ENCODE results near the gene CPEB1. TPM values are rescaled to one million over a fixed set of nuclear protein-coding genes. Genes with fewer than 3 reads are reported as not detected.

CPEB1 gene
- total RNA-seq = 1 to 10 TPM; 1.5 to 3.3 TPM

- Histone ChIP-seq H3K36me3 (no peaks in the 10 kb centered on the region), H3K9me3 (no peaks in the 10 kb centered on the region), H3K4me3 (peak within 1 kb of the TSS; percentile 39 to 62), H3K27me3 (peaks cover 6 to 8% of the 10 kb centered on the region in 2 donors), H3K4me1 (peaks cover 0 to 23% of the 10 kb centered on the region in 2 donors), H3K27ac (peak within 1 kb of the TSS; percentile 32 to 51)
- TF ChIP-seq CTCF (IDR thresholded peaks at IDR 0.05) = peak in 1 of 2 donors; percentile 21
- DNase-seq (ENCODE audit: low spot score) = no peak
These were observed at the start of gene CPEB1 for GRCh38 chr15:82647045-82647834. Gene CPEB1, minus strand, starts transcription at chr15:82647363. Its CDS starts 18,904 bp downstream, at chr15:82628459.

- Histone ChIP-seq H3K27me3 (no peaks in the 10 kb centered on the region), H3K27ac (no peak overlapping the region), H3K4me1 (no peaks in the 10 kb centered on the region), H3K4me3 (no peak overlapping the region), H3K36me3 (no peaks in the 10 kb centered on the region), H3K9me3 (no peaks in the 10 kb centered on the region)
- no peak for TF ChIP-seq CTCF (IDR thresholded peaks at IDR 0.05)
- no peak for DNase-seq (ENCODE audit: low spot score)
These were observed 45.0 kb upstream of the CPEB1 start for GRCh38 chr15:82692171-82692570.

- Histone ChIP-seq H3K4me3 (no peak overlapping the region), H3K4me1 (no peaks in the 10 kb centered on the region), H3K36me3 (no peaks in the 10 kb centered on the region), H3K27me3 (no peaks in the 10 kb centered on the region), H3K27ac (no peak overlapping the region), H3K9me3 (no peaks in the 10 kb centered on the region)
- no peak for TF ChIP-seq CTCF (IDR thresholded peaks at IDR 0.05)
- no peak for DNase-seq (ENCODE audit: low spot score)
These were observed 42.0 kb upstream of the CPEB1 start for GRCh38 chr15:82689147-82689546.

- Histone ChIP-seq H3K9me3 (no peaks in the 10 kb centered on the region), H3K27me3 (no peaks in the 10 kb centered on the region), H3K27ac (no peak overlapping the region), H3K4me1 (no peaks in the 10 kb centered on the region), H3K4me3 (no peak overlapping the region), H3K36me3 (no peaks in the 10 kb centered on the region)
- no peak for TF ChIP-seq CTCF (IDR thresholded peaks at IDR 0.05)
- no peak for DNase-seq (ENCODE audit: low spot score)
These were observed 41.5 kb upstream of the CPEB1 start for GRCh38 chr15:82688691-82689090.

- Histone ChIP-seq H3K9me3 (no peaks in the 10 kb centered on the region), H3K4me1 (peaks cover 0 to 10% of the 10 kb centered on the region in 2 donors), H3K4me3 (no peak overlapping the region), H3K27ac (no peak overlapping the region), H3K27me3 (peaks cover 0 to 14% of the 10 kb centered on the region in 2 donors), H3K36me3 (no peaks in the 10 kb centered on the region)
- no peak for TF ChIP-seq CTCF (IDR thresholded peaks at IDR 0.05)
- no peak for DNase-seq (ENCODE audit: low spot score)
These were observed 34.2 kb upstream of the CPEB1 start for GRCh38 chr15:82681371-82681770.

Data from right atrium auricular region (tissue), 2 donors.